ENCODE measurements around the gene RNF207.

The RNF207 gene

GRCh38 chr1:6170742-6171201 is 35.1 kb upstream of the RNF207 start:
- DNase-seq (ENCODE audit: extremely low read depth, insufficient read length): no peak
- Histone ChIP-seq H3K36me3 (ENCODE audit: control insufficient read depth, insufficient read depth, low read length) (no peaks in the 10 kb centered on the region), H3K4me3 (replicated peaks; ENCODE audit: low read depth, low read length) (no peak overlapping the region), H3K27me3 (replicated peaks; ENCODE audit: control insufficient read depth, insufficient read depth, low read length) (no peaks in the 10 kb centered on the region; the same call in 1 of the 2 replicates)
- TF ChIP-seq CTCF (IDR thresholded peaks at IDR 0.05; ENCODE audit: insufficient read depth, low read length, poor library complexity, severe bottlenecking): no peak

- DNase-seq (ENCODE audit: extremely low read depth, insufficient read length): no peak
- no peaks in the 10 kb centered on the region for H3K36me3 ChIP-seq (ENCODE audit: control insufficient read depth, insufficient read depth, low read length)
- H3K27me3 ChIP-seq (replicated peaks; ENCODE audit: control insufficient read depth, insufficient read depth, low read length): no peaks in the 10 kb centered on the region; the same call in 1 of the 2 replicates
- no peak overlapping the region for H3K4me3 ChIP-seq (replicated peaks; ENCODE audit: low read depth, low read length)
- TF ChIP-seq CTCF (IDR thresholded peaks at IDR 0.05; ENCODE audit: insufficient read depth, low read length, poor library complexity, severe bottlenecking): peak; percentile 21
Measured at GRCh38 chr1:6171548-6172124, 34.3 kb upstream of the RNF207 start.

GRCh38 chr1:6172549-6172948 is 33.4 kb upstream of the RNF207 start:
- no peak for DNase-seq (ENCODE audit: extremely low read depth, insufficient read length)
- no peaks in the 10 kb centered on the region for H3K36me3 ChIP-seq (ENCODE audit: control insufficient read depth, insufficient read depth, low read length)
- no peak for TF ChIP-seq CTCF (IDR thresholded peaks at IDR 0.05; ENCODE audit: insufficient read depth, low read length, poor library complexity, severe bottlenecking)
- peaks cover 4% of the 10 kb centered on the region for H3K27me3 ChIP-seq (replicated peaks; ENCODE audit: control insufficient read depth, insufficient read depth, low read length)
- H3K4me3 ChIP-seq (replicated peaks; ENCODE audit: low read depth, low read length): no peak overlapping the region

GRCh38 chr1:6174621-6175410 is 31.1 kb upstream of the RNF207 start:
- Histone ChIP-seq H3K4me3 (replicated peaks; ENCODE audit: low read depth, low read length) (no peak overlapping the region), H3K36me3 (ENCODE audit: control insufficient read depth, insufficient read depth, low read length) (no peaks in the 10 kb centered on the region), H3K27me3 (replicated peaks; ENCODE audit: control insufficient read depth, insufficient read depth, low read length) (peaks cover 5% of the 10 kb centered on the region)
- DNase-seq (ENCODE audit: extremely low read depth, insufficient read length): no peak
- no peak for TF ChIP-seq CTCF (IDR thresholded peaks at IDR 0.05; ENCODE audit: insufficient read depth, low read length, poor library complexity, severe bottlenecking)

GRCh38 chr1:6175411-6175828 is 30.5 kb upstream of the RNF207 start:
- H3K4me3 ChIP-seq (replicated peaks; ENCODE audit: low read depth, low read length): no peak overlapping the region
- H3K36me3 ChIP-seq (ENCODE audit: control insufficient read depth, insufficient read depth, low read length): no peaks in the 10 kb centered on the region
- H3K27me3 ChIP-seq (replicated peaks; ENCODE audit: control insufficient read depth, insufficient read depth, low read length): peaks cover 5% of the 10 kb centered on the region
- no peak for TF ChIP-seq CTCF (IDR thresholded peaks at IDR 0.05; ENCODE audit: insufficient read depth, low read length, poor library complexity, severe bottlenecking)
- no peak for DNase-seq (ENCODE audit: extremely low read depth, insufficient read length)
